Stimulated activated effector memory CD8-positive, alpha-beta T cell treated with anti-CD3 and anti-CD28 coated beads, Interleukin-12 subunit alpha, Interleukin-12 subunit beta, amount 100 ng/mL, for 72 hours (primary cell): ENCODE data around the gene YY1.
A peak's percentile ranks its signal among the peaks of the same experiment; 100 is the strongest.

Source experiments
- ATAC-seq: fragments of 150-1000 bp; cut with Tn5 transposase; 2 replicates; pipeline ENCODE4 v1.10.0; 2021
- DNase-seq, 2 donors: peaks; one replicate each; pipeline ENCODE4 v3.0.0; 2021 to 2022; ENCODE audit warnings: low spot score in 2 of 2
- H3K27ac Mint-ChIP-seq: one replicate; pipeline ENCODE4 v1.8.0; 2022; ENCODE audit warnings: mild to moderate bottlenecking, mixed read lengths
- H3K36me3 Mint-ChIP-seq: one replicate; pipeline ENCODE4 v1.8.0; 2022; ENCODE audit warnings: mild to moderate bottlenecking, mixed read lengths
- H3K4me1 Mint-ChIP-seq: one replicate; pipeline ENCODE4 v1.8.0; 2022; ENCODE audit warnings: mixed read lengths
- H3K4me3 Mint-ChIP-seq: one replicate; pipeline ENCODE4 v1.8.0; 2022; ENCODE audit warnings: mild to moderate bottlenecking, mixed read lengths
- H3K9me3 Mint-ChIP-seq: one replicate; pipeline ENCODE4 v1.8.0; 2022; ENCODE audit warnings: mixed read lengths

Gene YY1

GRCh38 chr14:100317912-100318808 is 79.2 kb downstream of the YY1 start:
- Mint-ChIP-seq H3K36me3 (no peaks in the 10 kb centered on the region), H3K4me3 (peak overlapping the region; percentile 61), H3K9me3 (no peaks in the 10 kb centered on the region), H3K4me1 (peaks cover 22% of the 10 kb centered on the region), H3K27ac (peak overlapping the region; percentile 73)
- peak; percentile 64 to 85 for DNase-seq
- ATAC-seq: peak; percentile 93

- Mint-ChIP-seq H3K4me1 (peaks cover 12% of the 10 kb centered on the region), H3K36me3 (no peaks in the 10 kb centered on the region), H3K9me3 (no peaks in the 10 kb centered on the region), H3K4me3 (no peak overlapping the region), H3K27ac (peak overlapping the region; percentile 10)
- DNase-seq: no peak
- no peak for ATAC-seq
These were observed 81.4 kb downstream of the YY1 start for GRCh38 chr14:100320157-100320856.

GRCh38 chr14:100321473-100322137 is 82.7 kb downstream of the YY1 start:
- ATAC-seq: no peak
- DNase-seq: no peak
- Mint-ChIP-seq H3K4me3 (no peak overlapping the region), H3K9me3 (no peaks in the 10 kb centered on the region), H3K36me3 (no peaks in the 10 kb centered on the region), H3K4me1 (peaks cover 11% of the 10 kb centered on the region), H3K27ac (no peak overlapping the region)

GRCh38 chr14:100322138-100322957 is 83.4 kb downstream of the YY1 start:
- H3K9me3 Mint-ChIP-seq: no peaks in the 10 kb centered on the region
- DNase-seq (no peak), ATAC-seq (no peak)
- no peaks in the 10 kb centered on the region for H3K36me3 Mint-ChIP-seq
- H3K27ac Mint-ChIP-seq: peak overlapping the region; percentile 81
- H3K4me3 Mint-ChIP-seq: no peak overlapping the region
- peaks cover 11% of the 10 kb centered on the region for H3K4me1 Mint-ChIP-seq

DNA sequence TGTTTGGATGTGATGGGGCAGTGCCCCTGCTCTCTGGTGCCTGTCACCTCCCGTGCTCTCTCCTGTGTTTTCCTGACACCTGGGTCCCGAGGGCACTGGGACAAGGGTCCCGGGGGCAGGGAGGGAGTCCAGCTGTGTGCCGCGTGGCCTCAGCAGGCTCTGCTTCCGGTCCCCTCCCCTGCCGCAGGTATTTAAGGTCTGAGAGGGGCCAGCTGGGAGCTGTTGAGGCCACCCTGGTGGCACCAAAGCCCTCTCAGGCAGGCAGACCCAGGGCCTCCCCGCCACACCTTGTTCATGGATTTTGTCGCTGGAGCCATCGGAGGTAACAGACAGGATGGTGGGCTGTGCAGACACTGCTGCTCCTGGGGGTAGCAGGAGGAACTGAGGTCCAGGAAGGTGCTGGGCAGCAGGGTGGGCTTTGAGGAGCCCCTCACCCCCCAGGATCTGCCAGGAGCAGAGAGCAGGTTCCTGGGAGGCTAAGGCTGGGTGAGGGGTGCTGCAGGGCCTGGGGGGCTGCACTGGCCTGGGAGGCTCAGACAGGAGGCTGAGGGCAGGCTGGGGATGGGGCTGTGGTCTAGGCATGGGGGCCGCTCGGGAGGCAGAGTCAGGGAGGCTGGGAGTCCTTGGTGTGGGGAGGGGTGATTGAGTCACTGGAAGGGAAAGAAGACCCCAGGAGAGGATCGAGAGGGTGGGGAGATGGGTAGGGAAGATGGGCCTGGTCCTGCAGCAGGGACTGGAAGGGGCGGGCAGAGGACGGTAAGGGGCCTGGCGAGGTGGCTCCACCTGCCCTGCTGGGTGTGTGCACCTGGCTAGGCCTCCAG is 84.4 kb downstream of the YY1 start, which contains the start of gene SLC25A47:
SLC25A47 (plus strand) TSS at position 219 of the 821 bp plus-strand sequence; CDS start at position 295, 76 bp downstream.
- Mint-ChIP-seq H3K9me3 (no peaks in the 10 kb centered on the region), H3K36me3 (no peaks in the 10 kb centered on the region), H3K4me3 (no peak within 1 kb of the TSS), H3K27ac (peak within 1 kb of the TSS; percentile 81), H3K4me1 (peaks cover 7% of the 10 kb centered on the region)
- ATAC-seq: no peak
- no peak for DNase-seq

DNA sequence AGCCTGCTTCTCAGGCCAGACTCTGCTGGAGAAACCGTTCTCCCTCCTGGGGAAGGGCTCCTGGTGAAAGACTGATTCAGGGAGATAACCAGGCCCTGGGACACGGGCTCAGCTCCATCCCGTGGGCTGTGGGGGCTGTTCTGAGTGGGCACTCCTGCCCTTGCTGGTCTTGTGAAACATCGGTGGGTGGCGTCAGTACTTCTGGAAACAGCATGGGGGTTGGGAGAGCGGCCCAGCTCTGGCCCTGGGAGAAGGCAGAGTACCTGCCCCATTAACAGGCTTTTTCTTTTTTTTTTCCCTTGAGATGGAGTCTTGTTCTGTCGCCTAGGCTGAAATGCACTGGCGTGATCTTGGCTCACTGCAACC is 85.0 kb downstream of the YY1 start:
- Mint-ChIP-seq H3K27ac (no peak overlapping the region), H3K9me3 (no peaks in the 10 kb centered on the region), H3K36me3 (no peaks in the 10 kb centered on the region), H3K4me3 (no peak overlapping the region), H3K4me1 (peaks cover 7% of the 10 kb centered on the region)
- ATAC-seq: no peak
- no peak for DNase-seq

DNA sequence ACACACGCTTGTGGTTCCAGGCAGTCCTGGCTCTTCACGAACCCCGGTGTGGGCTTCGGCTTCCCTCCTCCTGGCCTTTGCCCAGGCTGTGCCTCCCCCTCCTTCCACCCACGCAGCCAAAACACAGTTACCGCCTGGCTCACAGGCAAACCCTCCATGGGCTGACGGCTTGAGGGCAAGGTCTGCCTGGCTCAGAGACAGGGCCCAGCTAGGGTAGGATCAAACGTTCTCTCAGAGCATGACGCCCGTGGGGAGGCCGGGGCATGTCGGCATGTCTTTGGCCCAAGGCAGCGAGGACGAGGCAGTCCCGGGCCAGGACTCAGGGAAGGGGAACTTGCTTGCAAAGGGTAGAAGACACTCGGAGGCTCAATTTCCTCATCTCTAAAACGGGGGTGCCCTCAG is 86.3 kb downstream of the YY1 start:
- no peaks in the 10 kb centered on the region for H3K36me3 Mint-ChIP-seq
- no peak overlapping the region for H3K4me3 Mint-ChIP-seq
- no peaks in the 10 kb centered on the region for H3K9me3 Mint-ChIP-seq
- peaks cover 7% of the 10 kb centered on the region for H3K4me1 Mint-ChIP-seq
- ATAC-seq (no peak), DNase-seq (no peak)
- H3K27ac Mint-ChIP-seq: peak overlapping the region; percentile 15

- H3K4me3 Mint-ChIP-seq: no peak overlapping the region
- no peak overlapping the region for H3K27ac Mint-ChIP-seq
These were observed 87.0 kb downstream of the YY1 start for GRCh38 chr14:100325958-100326357.

GRCh38 chr14:100327128-100327527 is 88.2 kb downstream of the YY1 start:
- Mint-ChIP-seq H3K36me3 (peaks cover 11% of the 10 kb centered on the region), H3K9me3 (no peaks in the 10 kb centered on the region)
- no peak for ATAC-seq

More at GRCh38 chr14:100325958-100326357, 87.0 kb downstream of the YY1 start:
- ATAC-seq (no peak), DNase-seq (no peak)
- Mint-ChIP-seq H3K36me3 (peaks cover under 1% of the 10 kb centered on the region), H3K9me3 (no peaks in the 10 kb centered on the region), H3K4me1 (peaks cover 7% of the 10 kb centered on the region)

DNA sequence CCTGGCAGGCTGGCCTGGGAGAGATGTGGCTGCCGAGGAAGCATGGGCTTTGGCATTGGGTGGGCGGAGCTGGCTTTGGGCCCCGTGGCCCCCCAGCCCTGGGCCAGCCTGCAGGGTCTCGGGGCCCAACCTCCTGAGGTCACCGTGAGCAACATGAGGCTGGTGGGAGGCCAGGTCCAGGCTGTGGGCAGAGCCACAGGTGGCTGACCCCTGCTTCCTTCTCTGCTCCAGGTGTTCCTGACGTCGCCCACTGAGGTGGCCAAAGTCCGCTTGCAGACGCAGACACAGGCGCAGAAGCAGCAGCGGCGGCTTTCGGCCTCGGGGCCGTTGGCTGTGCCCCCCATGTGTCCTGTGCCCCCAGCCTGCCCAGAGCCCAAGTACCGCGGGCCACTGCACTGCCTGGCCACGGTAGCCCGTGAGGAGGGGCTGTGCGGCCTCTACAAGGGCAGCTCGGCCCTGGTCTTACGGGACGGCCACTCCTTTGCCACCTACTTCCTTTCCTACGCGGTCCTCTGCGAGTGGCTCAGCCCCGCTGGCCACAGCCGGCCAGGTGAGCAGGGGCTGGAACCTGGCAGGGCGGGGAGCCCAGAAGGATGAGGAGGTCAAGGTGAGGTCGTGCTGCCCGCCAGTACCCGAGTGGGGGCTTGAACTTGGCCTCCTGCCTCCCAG is 89.7 kb downstream of the YY1 start:
- Mint-ChIP-seq H3K27ac (no peak overlapping the region), H3K9me3 (no peaks in the 10 kb centered on the region)
- no peak for ATAC-seq

More at GRCh38 chr14:100327128-100327527, 88.2 kb downstream of the YY1 start:
- no peak for DNase-seq
- no peak overlapping the region for H3K4me3 Mint-ChIP-seq
- H3K4me1 Mint-ChIP-seq: peaks cover 7% of the 10 kb centered on the region
- H3K27ac Mint-ChIP-seq: no peak overlapping the region

GRCh38 chr14:100329233-100330006 is 90.5 kb downstream of the YY1 start:
- no peaks in the 10 kb centered on the region for H3K9me3 Mint-ChIP-seq
- peaks cover 31% of the 10 kb centered on the region for H3K36me3 Mint-ChIP-seq
- no peaks in the 10 kb centered on the region for H3K4me1 Mint-ChIP-seq
- H3K27ac Mint-ChIP-seq: no peak overlapping the region
- ATAC-seq (no peak), DNase-seq (no peak)
- no peak overlapping the region for H3K4me3 Mint-ChIP-seq

More for the DNA sequence above, 89.7 kb downstream of the YY1 start:
- no peak overlapping the region for H3K4me3 Mint-ChIP-seq
- H3K4me1 Mint-ChIP-seq: no peaks in the 10 kb centered on the region
- peaks cover 23% of the 10 kb centered on the region for H3K36me3 Mint-ChIP-seq
- no peak for DNase-seq

DNA sequence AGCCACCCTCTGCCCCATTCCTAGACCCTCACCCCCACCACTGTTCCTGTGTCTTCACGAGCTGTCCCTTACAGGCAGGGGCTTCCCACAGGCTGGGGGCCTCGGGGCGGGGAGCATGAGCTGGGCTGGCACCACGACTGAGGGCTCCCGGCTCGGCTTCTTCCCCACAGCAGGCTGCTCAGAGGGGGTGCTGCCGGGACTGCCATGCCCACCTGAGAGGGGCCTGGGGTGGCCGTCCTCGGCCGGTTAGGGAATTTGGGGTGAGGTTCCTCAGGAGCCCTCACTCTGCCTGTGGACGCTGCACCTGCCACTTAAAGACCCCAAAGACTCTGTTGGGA is 91.0 kb downstream of the YY1 start:
- no peaks in the 10 kb centered on the region for H3K9me3 Mint-ChIP-seq
- DNase-seq (no peak), ATAC-seq (no peak)
- no peak overlapping the region for H3K4me3 Mint-ChIP-seq
- H3K4me1 Mint-ChIP-seq: no peaks in the 10 kb centered on the region
- H3K27ac Mint-ChIP-seq: no peak overlapping the region
- peaks cover 36% of the 10 kb centered on the region for H3K36me3 Mint-ChIP-seq

DNA sequence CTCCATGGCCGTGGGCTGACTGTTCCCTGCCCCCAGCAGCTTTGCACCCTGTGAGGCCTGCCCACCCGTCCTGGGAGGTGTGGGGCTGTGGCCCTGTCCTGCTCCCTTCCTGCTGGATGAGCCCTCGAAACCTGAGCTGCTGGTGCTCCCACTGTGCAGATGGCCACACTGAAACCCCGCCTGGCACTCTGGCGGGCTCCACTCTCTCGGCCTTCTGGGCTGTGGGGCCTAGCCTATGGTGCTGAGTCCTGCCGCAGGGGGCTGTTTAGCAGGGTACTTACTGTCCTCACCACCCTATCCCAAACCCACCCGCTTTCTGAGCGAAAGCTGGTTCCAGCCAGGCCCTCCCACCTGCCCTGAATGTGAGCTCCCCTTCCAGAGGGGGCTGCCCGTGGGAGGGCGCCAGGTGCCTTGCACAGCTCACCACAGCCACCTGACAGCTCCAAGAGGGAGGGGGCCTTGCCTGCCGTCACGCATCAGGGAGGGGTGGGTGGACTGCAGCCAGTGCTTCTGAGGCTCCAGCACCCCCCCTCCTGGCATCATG is 91.5 kb downstream of the YY1 start:
- Mint-ChIP-seq H3K36me3 (peaks cover 41% of the 10 kb centered on the region), H3K4me3 (no peak overlapping the region), H3K9me3 (no peaks in the 10 kb centered on the region), H3K27ac (no peak overlapping the region), H3K4me1 (no peaks in the 10 kb centered on the region)
- ATAC-seq (no peak), DNase-seq (no peak)
